Stomach (tissue), 4 donors: ENCODE results near the gene C19orf81.

ENCODE experiments used
- CTCF ChIP-seq, 7 experiments: fragments of 450-650 bp in 4 of 7; fragments of 200-600 bp in 3 of 7; sonication (generic) in 3 of 7; IDR thresholded peaks; one replicate each; pipeline ENCODE4 v1.5.1; 2016 to 2019; ENCODE audit warnings: antibody characterized with exemption in 7 of 7, control low read depth in 2 of 7, mild to moderate bottlenecking in 1 of 7
- POLR2A ChIP-seq, 4 donors: fragments of 450-650 bp; IDR thresholded peaks; one replicate each; pipeline ENCODE4 v1.6.1; 2016; ENCODE audit warnings: antibody characterized with exemption in 4 of 4, control low read depth in 2 of 4, mild to moderate bottlenecking in 1 of 4, moderate library complexity in 1 of 4
- POLR2AphosphoS5 ChIP-seq, 3 donors: sonication (generic); formaldehyde crosslinking; IDR thresholded peaks; one replicate each; pipeline ENCODE4 v1.6.1; 2016; ENCODE audit warnings: antibody characterized with exemption in 3 of 3

- TF ChIP-seq POLR2A (IDR thresholded peaks at IDR 0.05) (no peak), CTCF (IDR thresholded peaks at IDR 0.05) (no peak), POLR2AphosphoS5 (IDR thresholded peaks at IDR 0.05) (no peak)
Observed at GRCh38 chr19:50602496-50602895, 46.7 kb upstream of the C19orf81 start.
